GM12878 (cell line): ENCODE data around the gene PCARE. TPM values are rescaled to one million over a fixed set of nuclear protein-coding genes. Genes with fewer than 3 reads are reported as not detected.

Experiments
- ATAC-seq: fragments of 200-7000 bp; cut with Tn5 transposase; 3 replicates; pipeline ENCODE4 v1.9.1; 2020; ENCODE audit warnings: mild to moderate bottlenecking, moderate library complexity
- BruUV-seq: library from RNA; stranded (reverse); fragments of 400-500 nt; replicated peaks from 2 replicates; lab custom pipeline; 2021; lab: Mats Ljungman, UMichigan
- CTCF ChIA-PET: fragments of 300-600 bp; sonication (Branson Sonifier 250); formaldehyde crosslinking; extraction: SDS; loops from one replicate; lab custom pipeline; 2021; ENCODE audit warnings: inconsistent platforms; lab: Yijun Ruan, JAX
- POLR2A ChIA-PET: fragments of 350-600 bp; formaldehyde crosslinking; extraction: SDS; loops from one replicate; lab custom pipeline; 2021; ENCODE audit warnings: inconsistent platforms; lab: Charles Lee
- RAD21 ChIA-PET: fragments of 300-600 bp; sonication (Branson Sonifier 250); formaldehyde crosslinking; loops from one replicate; lab custom pipeline; 2023; ENCODE audit warnings: antibody characterized with exemption; ENCODE audit not compliant: unreplicated experiment; lab: Charles Lee
- SMC1A ChIA-PET: fragments of 300-600 bp; sonication (Branson Sonifier 250); formaldehyde crosslinking; loops from one replicate; lab custom pipeline; 2023; ENCODE audit not compliant: unreplicated experiment, uncharacterized antibody; lab: Charles Lee
- DNase-seq: peaks from one replicate; pipeline ENCODE4 v3.0.0-alpha.2; 2011; ENCODE audit warnings: low read depth, low spot score
- FAIRE-seq: peaks from 3 replicates; lab custom pipeline; 2011; peaks lifted over from hg19 to GRCh38; lab: Jason Lieb, UNC
- H2AFZ ChIP-seq: 2 replicates; pipeline ENCODE4 v1.6.0; 2011; ENCODE audit warnings: low read depth, low read length, control low read depth; ENCODE audit not compliant: control insufficient read depth
- H3K27ac ChIP-seq: 2 replicates; pipeline ENCODE4 v1.5.1; 2011; ENCODE audit warnings: control low read depth; ENCODE audit not compliant: control insufficient read depth, insufficient read depth
- H3K27me3 ChIP-seq, 2 experiments: replicated peaks in 1 of 2; 2 replicates each; pipeline versions ENCODE4 v1.6.0 to v1.6.1; 2011; ENCODE audit warnings: low read length in 1 of 2; ENCODE audit not compliant: control insufficient read depth in 2 of 2, insufficient read depth in 2 of 2
- H3K36me3 ChIP-seq, 2 experiments: 2 replicates each; pipeline ENCODE4 v1.5.1; 2011; ENCODE audit warnings: low read length in 1 of 2; ENCODE audit not compliant: control insufficient read depth in 2 of 2, insufficient read depth in 2 of 2
- H3K4me1 ChIP-seq: 2 replicates; pipeline ENCODE4 v1.6.1; 2011; ENCODE audit warnings: mild to moderate bottlenecking, low read length, moderate library complexity, mixed read lengths; ENCODE audit not compliant: control insufficient read depth, insufficient read depth
- H3K4me2 ChIP-seq: 2 replicates; pipeline ENCODE4 v1.6.0; 2011; ENCODE audit warnings: control low read depth; ENCODE audit not compliant: control insufficient read depth, insufficient read depth
- H3K4me3 ChIP-seq: fragments of 200-600 bp; sonication (generic); 2 replicates; pipeline ENCODE4 v1.5.1; 2016
- H3K79me2 ChIP-seq: 2 replicates; pipeline ENCODE4 v1.6.0; 2011; ENCODE audit warnings: low read length; ENCODE audit not compliant: control insufficient read depth, insufficient read depth
- H3K9ac ChIP-seq: 2 replicates; pipeline ENCODE4 v1.8.0; 2011; ENCODE audit warnings: low read length, control low read depth, mixed read lengths; ENCODE audit not compliant: control insufficient read depth, insufficient read depth
- H3K9me3 ChIP-seq: replicated peaks from 3 replicates; pipeline ENCODE4 v1.5.1; 2011; ENCODE audit warnings: mild to moderate bottlenecking, low read length; ENCODE audit not compliant: control insufficient read depth, insufficient read depth
- H4K20me1 ChIP-seq: 2 replicates; pipeline ENCODE4 v1.6.0; 2011; ENCODE audit not compliant: control insufficient read depth, insufficient read depth
- ATF2 ChIP-seq: IDR thresholded peaks from 2 replicates; pipeline ENCODE4 v1.6.1; 2012; ENCODE audit warnings: low read length, inconsistent platforms
- WGBS: methylation state at CpG from one replicate; pipeline ENCODE4 v1.1.6; 2016; ENCODE audit warnings: low lambda C conversion rate; ENCODE audit not compliant: insufficient replicate concordance, insufficient coverage; ENCODE audit errors: missing lambda C conversion rate; 5-methylcytosine and 5-hydroxymethylcytosine counted together
- in situ Hi-C: fragments of 300-500 bp; cut with MboI; formaldehyde crosslinking; loops from 9 replicates; pipeline ENCODE4 v1.14.3; 2018; ENCODE audit warnings: mixed read lengths
- intact Hi-C: fragments of 100-400 bp; cut with micrococcal nuclease; formaldehyde crosslinking; loops from one replicate; pipeline ENCODE4 v1.14.2; 2022; ENCODE audit not compliant: unreplicated experiment
- polyA plus RNA-seq, 11 experiments: library from polyadenylated mRNA; depleted of rRNA in 4 of 11; unstranded in 6 of 11; stranded (reverse) in 5 of 11; fragments of >200 nt; fragmentation: Nextera tagmentation in 4 of 11; fragmentation: Illumina TruSeq in 1 of 11; extraction: Ambion mirVana in 4 of 11; extraction: Trizol in 1 of 11; gene quantifications; 1 replicate in 1 of 11; 2 replicates in 10 of 11; pipeline versions ENCODE4 v1.2.1 to v1.2.3, GENCODE V29; 2011 to 2016; ENCODE audit warnings: inconsistent platforms in 2 of 11, missing spikeins in 2 of 11, low read depth in 1 of 11
- total RNA-seq, 4 experiments: library from RNA; depleted of rRNA in 3 of 4; stranded (reverse); fragments of >200 nt in 3 of 4; fragmentation: Illumina TruSeq in 1 of 4; extraction: Trizol in 1 of 4; gene quantifications; 2 replicates each; pipeline versions ENCODE4 v1.2.1 to v1.2.3, GENCODE V29; 2013 to 2021

PCARE gene
- total and polyA plus RNA-seq, 10 of the 15 experiments (the other 5 are each of a cell fraction or from before 2014, with no cell fraction given), result 0.04 to 0.08 (median 0.06) TPM; not detected in 5

- ChIA-PET CTCF (interaction anchor here (1.5 to 5.9 kb wide), 2 partner anchors 9 to 12 kb away, joined by 4 to 39 read pairs; no protein-coding TSS in a partner anchor), SMC1A (interaction anchor here (0.7 to 6.7 kb wide), 9 partner anchors 11 to 1596 kb away, joined by 3 to 73 read pairs (median 5); no protein-coding TSS in a partner anchor), POLR2A (interaction anchor here (1.2 to 2.5 kb wide), 2 partner anchors 12 to 64 kb away, joined by 4 to 21 read pairs; no protein-coding TSS in a partner anchor), RAD21 (interaction anchor here (1.1 to 4.6 kb wide), 4 partner anchors 11 to 34 kb away, joined by 3 to 31 read pairs (median 6); no protein-coding TSS in a partner anchor)
- no peak overlapping the region for H3K27ac ChIP-seq
- no peak for DNase-seq
- ATAC-seq, result no peak
- no peak for FAIRE-seq
- 95% methylated on average over 2 of the region's 2 CpGs for WGBS
- in situ Hi-C loops (no loop called here), intact Hi-C loops (loop anchor here (5.0 kb wide), 1 partner anchor 80 kb away; no protein-coding TSS in a partner anchor)
- no peaks in the 10 kb centered on the region for H4K20me1 ChIP-seq
- no peaks in the 10 kb centered on the region for H3K36me3 ChIP-seq
- H3K27me3 ChIP-seq, result no peaks in the 10 kb centered on the region
- H3K9me3 ChIP-seq, result no peaks in the 10 kb centered on the region
- peak overlapping the region; percentile 34; the same call in 1 of the 2 replicates for H3K4me2 ChIP-seq
- no peak overlapping the region for H2AFZ ChIP-seq
- H3K79me2 ChIP-seq, result peaks cover 20% of the 10 kb centered on the region
- H3K9ac ChIP-seq, result no peak overlapping the region
- BruUV-seq, result no TSS peak
- H3K4me1 ChIP-seq, result peaks cover 28% of the 10 kb centered on the region
- no peak overlapping the region for H3K4me3 ChIP-seq
- no peak for TF ChIP-seq ATF2
- TF ChIP-seq, all 136 proteins: peak for 0
Measured at GRCh38 chr2:29117636-29118303, 43.4 kb upstream of the PCARE start.
